ENCODE measurements around the gene AKAP13. TPM values are rescaled to one million over a fixed set of nuclear protein-coding genes. Genes with fewer than 3 reads are reported as not detected.

Gene AKAP13
- total RNA-seq, 4 donors from 2014 or later = 57.3 to 178 (median 81.5) TPM

- no peak overlapping the region for H3K4me3 ChIP-seq
- peak overlapping the region in 2 of 4 donors; percentile 31 to 57 for H3K27ac ChIP-seq
- TF ChIP-seq, protein P1, sequence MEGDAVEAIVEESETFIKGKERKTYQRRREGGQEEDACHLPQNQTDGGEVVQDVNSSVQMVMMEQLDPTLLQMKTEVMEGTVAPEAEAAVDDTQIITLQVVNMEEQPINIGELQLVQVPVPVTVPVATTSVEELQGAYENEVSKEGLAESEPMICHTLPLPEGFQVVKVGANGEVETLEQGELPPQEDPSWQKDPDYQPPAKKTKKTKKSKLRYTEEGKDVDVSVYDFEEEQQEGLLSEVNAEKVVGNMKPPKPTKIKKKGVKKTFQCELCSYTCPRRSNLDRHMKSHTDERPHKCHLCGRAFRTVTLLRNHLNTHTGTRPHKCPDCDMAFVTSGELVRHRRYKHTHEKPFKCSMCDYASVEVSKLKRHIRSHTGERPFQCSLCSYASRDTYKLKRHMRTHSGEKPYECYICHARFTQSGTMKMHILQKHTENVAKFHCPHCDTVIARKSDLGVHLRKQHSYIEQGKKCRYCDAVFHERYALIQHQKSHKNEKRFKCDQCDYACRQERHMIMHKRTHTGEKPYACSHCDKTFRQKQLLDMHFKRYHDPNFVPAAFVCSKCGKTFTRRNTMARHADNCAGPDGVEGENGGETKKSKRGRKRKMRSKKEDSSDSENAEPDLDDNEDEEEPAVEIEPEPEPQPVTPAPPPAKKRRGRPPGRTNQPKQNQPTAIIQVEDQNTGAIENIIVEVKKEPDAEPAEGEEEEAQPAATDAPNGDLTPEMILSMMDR (IDR thresholded peaks at IDR 0.05) = no peak
- TF ChIP-seq POLR2A (IDR thresholded peaks at IDR 0.05) = no peak
- H3K9me3 ChIP-seq = no peaks in the 10 kb centered on the region
- no peaks in the 10 kb centered on the region for H3K27me3 ChIP-seq
- intact Hi-C loops (cut with DNase I) = no loop called here
- H3K4me1 ChIP-seq = peaks cover 15 to 81% (median 40%) of the 10 kb centered on the region in 3 donors
- WGBS, 2 donors = 40 to 52% methylated on average over 1 to 12 of the region's 12 CpGs
- no peak for DNase-seq
- no peaks in the 10 kb centered on the region for H3K36me3 ChIP-seq
These were observed 408.5 kb downstream of the AKAP13 start for GRCh38 chr15:85788771-85789495.

- no peak for TF ChIP-seq POLR2A (IDR thresholded peaks at IDR 0.05)
- TF ChIP-seq, protein P1 (IDR thresholded peaks at IDR 0.05) = no peak
- no peak for DNase-seq
- Histone ChIP-seq H3K27ac (peak overlapping the region in 2 of 4 donors; percentile 31 to 57), H3K9me3 (no peaks in the 10 kb centered on the region), H3K4me1 (peaks cover 15 to 83% (median 40%) of the 10 kb centered on the region in 3 donors), H3K36me3 (no peaks in the 10 kb centered on the region), H3K4me3 (no peak overlapping the region), H3K27me3 (no peaks in the 10 kb centered on the region)
- intact Hi-C loops (cut with DNase I) = no loop called here
- 75% methylated on average over 3 of the region's 7 CpGs; no CpG with 5 or more reads in 1 of the 2 donors for WGBS, 2 donors
These were observed 409.1 kb downstream of the AKAP13 start for GRCh38 chr15:85789496-85789875.

DNA sequence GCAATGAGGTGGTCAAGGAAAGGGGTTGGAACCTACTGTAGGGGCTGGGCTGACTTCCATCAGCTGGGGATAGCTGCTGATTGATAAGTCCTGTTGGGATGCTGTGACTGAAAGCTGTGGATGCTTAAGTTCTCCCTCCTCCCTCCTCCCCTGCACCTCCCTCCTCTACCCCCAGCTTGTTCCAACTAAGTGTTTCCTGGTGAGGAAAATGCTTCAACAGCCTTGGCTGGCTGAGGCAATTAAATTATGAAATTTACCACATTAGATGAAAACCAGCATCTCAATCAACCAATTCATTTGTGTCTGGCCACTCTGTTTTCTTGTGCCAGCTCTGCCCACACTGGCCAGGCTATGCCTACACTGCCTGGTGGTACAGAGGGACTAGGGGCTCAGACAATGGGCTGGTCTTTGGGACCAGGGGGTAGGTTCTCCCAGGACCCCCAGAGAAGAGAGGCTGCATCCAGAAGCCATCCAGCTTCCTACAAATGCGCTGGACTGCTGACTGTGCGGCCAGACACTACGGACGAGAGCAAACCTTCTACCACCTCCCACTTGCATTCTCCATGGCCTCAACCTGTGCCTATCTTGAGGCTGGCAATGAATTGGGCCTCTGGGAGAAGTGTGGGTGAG is 411.8 kb downstream of the AKAP13 start:
- H3K36me3 ChIP-seq = no peaks in the 10 kb centered on the region
- no peak overlapping the region for H3K27ac ChIP-seq
- no peak for DNase-seq
- no CpG with 5 or more reads among the region's 4 CpGs for WGBS, 2 donors
- no peaks in the 10 kb centered on the region for H3K27me3 ChIP-seq
- peak overlapping the region in 1 of 4 donors; percentile 98 for H3K4me3 ChIP-seq
- intact Hi-C loops (cut with DNase I) = no loop called here
- H3K9me3 ChIP-seq = no peaks in the 10 kb centered on the region
- TF ChIP-seq, protein P1 (IDR thresholded peaks at IDR 0.05) = no peak
- no peak for TF ChIP-seq POLR2A (IDR thresholded peaks at IDR 0.05)
- H3K4me1 ChIP-seq = peaks cover 7 to 67% (median 27%) of the 10 kb centered on the region in 3 donors

GRCh38 chr15:85792912-85793590 is 412.6 kb downstream of the AKAP13 start:
- no peaks in the 10 kb centered on the region for H3K27me3 ChIP-seq
- intact Hi-C loops (cut with DNase I) = no loop called here
- H3K27ac ChIP-seq = peak overlapping the region in 2 of 4 donors; percentile 88 to 92
- peak overlapping the region; percentile 70 to 99 (median 86) for H3K4me3 ChIP-seq
- no peak for DNase-seq
- no peaks in the 10 kb centered on the region for H3K36me3 ChIP-seq
- peaks cover 7 to 62% (median 27%) of the 10 kb centered on the region in 3 donors for H3K4me1 ChIP-seq
- H3K9me3 ChIP-seq = no peaks in the 10 kb centered on the region
- WGBS, 2 donors = 45 to 64% methylated on average over 10 to 13 of the region's 14 CpGs
- TF ChIP-seq POLR2A (IDR thresholded peaks at IDR 0.05) = no peak
- TF ChIP-seq, protein P1 (IDR thresholded peaks at IDR 0.05) = no peak

Measured in esophagus squamous epithelium (tissue), 5 donors.